Activated effector memory CD4-positive, alpha-beta T cell treated with Interleukin-2 at 50 U/mL for 16 hours (primary cell): Measurements from ENCODE around the gene DLGAP1.
"Not testable (repeated sequence)": the region's sequence is repeated elsewhere in the genome, so short reads cannot be mapped to it uniquely, and the experiment has no call there.

Experiments used
- DNase-seq: peaks from one replicate; pipeline ENCODE4 v3.0.0-alpha.2; 2020

DLGAP1 gene

GRCh38 chr18:4063545-4063944, 391.6 kb downstream of the DLGAP1 start:
- no peak for DNase-seq

- no peak for DNase-seq
Observed at GRCh38 chr18:4060427-4061281, 394.5 kb downstream of the DLGAP1 start.

DNA sequence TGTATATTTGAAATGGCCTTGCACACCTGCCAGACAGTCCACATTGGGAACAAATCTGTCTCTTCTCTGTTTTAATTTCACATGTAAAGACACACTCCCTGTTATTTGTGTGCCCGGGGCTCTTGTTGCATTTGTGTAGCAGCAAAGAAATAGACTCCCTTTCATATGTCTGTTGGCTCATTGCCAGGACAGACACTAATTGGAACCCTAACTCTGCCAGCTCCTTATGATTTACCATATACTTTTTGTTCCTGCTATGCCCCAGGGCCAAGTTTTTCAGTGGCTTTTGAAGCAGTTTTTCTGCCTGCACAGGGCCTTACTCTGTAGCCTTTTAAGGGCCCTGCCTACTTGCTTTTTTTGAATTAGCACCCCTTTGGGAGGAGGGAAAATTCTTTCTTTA, 396.9 kb downstream of the DLGAP1 start:
- DNase-seq, result no peak

DNA sequence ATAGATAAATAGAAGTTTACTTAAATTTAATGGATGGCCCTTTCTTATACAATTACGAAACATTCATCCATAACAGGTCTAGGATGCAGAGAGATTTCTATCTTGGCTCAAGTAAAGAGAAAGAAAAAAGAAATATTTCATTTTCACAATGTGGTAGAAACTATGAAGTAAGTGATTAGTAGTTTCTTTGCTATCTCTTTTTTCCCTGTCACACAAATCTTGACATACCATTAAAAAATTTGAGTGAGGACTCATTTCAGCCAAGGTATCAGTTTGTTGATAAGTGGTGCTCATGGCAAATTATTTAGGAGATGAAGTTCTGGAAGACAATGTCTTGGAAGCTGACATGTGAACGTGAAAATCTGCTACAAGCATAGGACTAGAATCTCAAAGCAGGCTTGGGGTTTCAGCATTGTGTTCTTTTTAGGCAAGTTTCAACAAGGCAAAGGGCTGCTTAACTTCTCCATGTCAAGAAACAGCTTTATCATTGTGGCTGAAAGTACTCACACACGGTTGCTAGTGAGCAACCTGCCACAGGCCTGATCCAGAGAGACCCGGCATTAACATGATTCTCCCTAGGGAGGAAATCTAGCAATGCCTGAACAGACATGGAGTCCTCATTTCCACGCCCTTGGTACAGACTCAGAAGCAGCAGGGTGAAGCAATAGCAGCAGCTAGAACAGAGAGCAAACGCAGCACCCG, 414.6 kb downstream of the DLGAP1 start:
- no peak for DNase-seq

DNA sequence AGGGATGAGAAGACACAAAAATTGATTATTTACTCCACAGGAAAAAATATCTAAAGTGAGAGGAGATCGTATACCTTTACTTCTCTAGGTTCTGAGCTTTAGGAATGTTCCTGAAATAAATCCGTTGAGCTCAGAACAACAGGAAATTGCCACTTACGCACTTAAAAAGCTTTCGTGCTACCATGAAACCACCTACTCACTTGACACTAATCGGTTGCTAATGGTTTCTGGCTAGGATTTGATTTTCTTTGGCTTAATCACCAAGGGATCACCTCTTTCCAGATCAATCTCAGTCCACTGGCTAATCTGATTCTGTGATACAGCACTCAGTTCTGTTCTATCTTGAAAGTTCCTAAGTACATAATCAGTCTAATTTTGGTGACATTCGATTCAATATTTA, 419.6 kb downstream of the DLGAP1 start:
- DNase-seq, result no peak

- not testable (repeated sequence) for DNase-seq
Observed at GRCh38 chr18:4034815-4035214, 420.3 kb downstream of the DLGAP1 start.

DNA sequence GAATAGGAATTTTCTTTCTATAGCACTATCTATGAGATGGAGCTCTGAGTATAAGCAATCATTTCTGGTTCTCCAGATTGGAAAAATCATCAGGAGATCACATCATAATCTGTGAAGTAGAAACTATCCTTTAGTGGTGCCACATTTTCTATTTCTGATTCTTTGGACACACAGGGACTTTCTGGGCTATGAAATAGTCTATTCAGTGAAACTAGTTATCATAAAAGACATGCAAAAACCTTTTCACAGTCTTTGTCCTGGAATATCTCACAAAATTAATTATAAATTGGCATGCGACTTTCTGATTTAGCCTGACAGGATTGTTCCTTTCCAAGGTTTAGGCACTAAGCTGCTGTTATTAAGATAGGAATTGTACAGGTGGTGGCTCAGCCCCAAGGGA, 428.6 kb downstream of the DLGAP1 start:
- no peak for DNase-seq

GRCh38 chr18:4024702-4025101, 430.4 kb downstream of the DLGAP1 start:
- no peak for DNase-seq

GRCh38 chr18:4022749-4023148, 432.4 kb downstream of the DLGAP1 start:
- not testable (repeated sequence) for DNase-seq

DNA sequence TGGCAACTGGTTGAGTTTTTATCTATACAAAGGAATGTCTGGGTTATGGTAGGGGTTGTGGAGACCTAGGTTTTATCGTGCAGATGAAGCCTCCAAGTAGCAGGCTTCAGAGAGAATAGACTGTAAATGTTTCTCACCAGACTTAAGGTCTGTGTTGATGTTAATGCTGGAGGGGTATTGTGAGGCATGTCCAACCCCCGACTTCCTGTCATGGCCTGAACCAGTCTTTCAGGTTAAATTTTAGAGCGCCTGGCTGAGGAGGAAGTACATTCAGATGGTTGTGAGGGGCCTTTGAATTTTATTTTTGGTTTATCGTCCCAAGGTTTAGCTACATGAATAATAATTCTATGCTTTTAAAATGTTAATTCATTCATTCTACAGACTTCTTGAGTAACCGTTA, 435.1 kb downstream of the DLGAP1 start:
- DNase-seq, result no peak

DNA sequence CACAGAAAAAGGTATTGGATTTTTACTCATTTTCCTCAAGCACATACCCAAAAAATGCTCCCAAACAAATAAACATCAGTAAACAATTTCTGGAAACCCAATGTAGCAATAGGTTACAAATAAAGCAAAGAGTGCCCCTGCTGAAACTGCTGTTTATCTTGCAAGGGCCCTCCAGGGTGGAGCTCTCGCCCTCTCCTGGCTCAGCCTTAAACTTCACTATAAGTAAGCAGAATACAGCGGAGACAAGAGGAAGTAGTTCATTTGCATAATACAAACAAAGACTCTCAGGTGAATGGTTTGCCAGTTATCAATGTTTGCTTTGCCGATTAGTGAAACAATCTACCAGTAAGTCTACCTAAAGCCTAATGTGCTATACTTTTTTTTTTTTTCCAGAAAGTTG, 437.6 kb downstream of the DLGAP1 start:
- DNase-seq, result no peak

- DNase-seq, result no peak
Observed at GRCh38 chr18:4016391-4017049, 438.6 kb downstream of the DLGAP1 start.

GRCh38 chr18:4007846-4008245, 447.3 kb downstream of the DLGAP1 start:
- DNase-seq, result no peak

GRCh38 chr18:4004183-4004829, 450.8 kb downstream of the DLGAP1 start:
- no peak for DNase-seq

GRCh38 chr18:3998698-3999333, 456.3 kb downstream of the DLGAP1 start:
- DNase-seq, result no peak

DNA sequence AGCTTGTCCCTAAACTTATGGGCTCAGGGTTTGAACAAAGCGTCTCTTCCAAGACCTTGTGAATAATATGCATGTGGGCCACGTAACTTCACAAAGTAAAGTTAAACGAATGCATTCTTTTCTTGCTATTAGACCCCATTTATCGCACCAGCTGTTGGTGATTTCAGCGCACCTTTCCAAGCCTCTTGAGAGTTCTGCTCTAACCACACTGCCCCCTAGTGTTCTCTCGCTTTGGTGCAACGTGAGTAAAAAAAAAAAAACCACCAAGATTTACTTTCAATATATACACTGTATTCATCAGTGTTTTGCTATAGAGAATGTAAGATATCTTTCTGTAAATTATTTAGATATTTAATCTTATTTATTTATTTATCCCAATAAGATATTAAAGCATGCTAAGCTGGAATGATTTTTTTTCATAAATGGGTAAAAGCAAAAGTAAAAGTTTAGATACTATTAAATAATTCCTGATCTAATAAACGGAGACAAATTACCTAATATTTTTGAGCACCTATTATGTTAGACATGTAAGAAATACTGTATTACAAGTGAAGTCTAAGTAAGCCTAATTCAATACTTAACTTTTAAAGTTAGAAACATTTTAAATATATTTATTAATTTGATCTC, 459.5 kb downstream of the DLGAP1 start:
- no peak for DNase-seq

DNA sequence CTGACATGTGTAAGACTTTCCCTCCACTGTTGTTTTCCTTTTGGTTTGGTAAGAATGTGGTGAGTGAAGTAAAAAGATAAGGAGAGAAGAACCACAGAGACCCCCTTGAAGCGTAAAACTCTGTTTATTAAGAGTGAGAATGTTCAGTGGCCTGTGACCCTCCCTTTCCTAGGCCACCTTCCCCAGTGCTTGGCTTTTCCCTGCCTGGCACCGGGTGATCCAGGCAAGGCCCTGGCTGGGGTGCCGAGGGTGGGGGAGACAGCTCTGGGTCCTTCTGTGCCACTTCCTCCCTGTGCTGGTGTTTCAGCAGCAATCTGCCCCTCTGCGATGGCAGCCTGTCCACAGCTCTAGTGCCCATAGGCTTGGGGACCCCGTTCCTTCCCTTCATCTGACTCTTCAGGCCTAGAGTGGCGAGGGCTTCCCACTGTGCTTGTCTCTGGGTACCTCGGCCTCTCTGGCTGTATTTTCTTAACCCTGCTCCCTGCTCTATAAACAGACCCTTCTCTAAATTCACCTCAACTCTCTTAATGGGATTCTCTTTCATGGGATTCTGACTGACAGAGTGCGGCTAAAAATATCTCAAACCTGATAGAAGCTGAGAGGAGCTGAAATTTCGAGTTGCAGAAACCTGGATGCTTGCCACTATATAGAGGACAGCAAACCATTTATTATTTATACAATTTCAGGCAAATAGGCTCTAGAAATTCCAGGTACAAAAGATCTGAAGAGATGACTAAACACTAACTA, 461.0 kb downstream of the DLGAP1 start:
- DNase-seq, result no peak

DNA sequence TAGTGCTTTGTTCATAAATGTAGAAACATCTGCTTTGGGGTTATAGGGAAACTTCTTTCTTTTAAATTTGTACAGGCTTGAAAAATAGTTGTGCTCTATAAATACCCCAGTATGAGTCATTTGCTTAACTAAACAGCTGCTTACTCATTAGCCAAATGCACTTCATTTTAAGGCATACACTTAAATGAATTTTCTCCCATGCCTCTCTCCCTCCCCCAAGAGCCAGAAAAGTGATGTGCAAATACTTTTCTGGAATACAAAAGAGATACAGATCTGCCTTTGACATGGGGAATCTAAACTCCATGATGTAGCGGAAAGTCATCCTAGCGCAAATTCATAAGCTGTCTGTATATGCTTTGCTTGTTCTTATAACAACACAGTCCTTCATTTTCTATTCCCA, 469.4 kb downstream of the DLGAP1 start:
- no peak for DNase-seq

GRCh38 chr18:3985020-3985419, 470.1 kb downstream of the DLGAP1 start:
- DNase-seq, result no peak

DNA sequence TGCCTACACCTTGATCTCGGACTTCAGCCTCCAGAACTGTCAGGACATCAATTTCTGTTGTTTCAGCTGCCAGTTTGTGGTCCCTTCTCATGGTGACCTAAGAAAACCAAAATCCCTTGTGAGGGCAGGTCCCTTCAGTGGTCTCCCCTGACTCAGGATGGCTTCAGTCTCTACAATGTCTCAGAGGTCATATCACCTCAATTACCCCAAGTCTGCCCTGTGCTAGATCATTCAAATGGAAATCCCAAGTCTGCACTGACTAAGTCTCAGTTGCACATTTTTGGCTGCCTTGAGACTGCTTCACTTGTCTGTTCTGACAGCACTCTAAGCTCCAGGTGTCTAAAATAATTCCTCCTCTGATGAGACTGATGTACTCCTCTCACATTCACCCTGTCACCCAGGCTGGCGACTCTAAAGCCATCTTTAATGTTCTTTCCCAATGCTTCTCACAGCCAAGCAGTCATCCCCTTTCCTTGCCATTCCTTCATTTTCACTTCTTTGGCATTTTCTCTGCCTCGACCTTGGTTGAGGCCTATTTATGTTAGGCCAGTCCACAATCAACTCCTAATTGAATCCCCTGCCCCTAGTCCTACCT, 470.8 kb downstream of the DLGAP1 start:
- DNase-seq, result no peak

DNA sequence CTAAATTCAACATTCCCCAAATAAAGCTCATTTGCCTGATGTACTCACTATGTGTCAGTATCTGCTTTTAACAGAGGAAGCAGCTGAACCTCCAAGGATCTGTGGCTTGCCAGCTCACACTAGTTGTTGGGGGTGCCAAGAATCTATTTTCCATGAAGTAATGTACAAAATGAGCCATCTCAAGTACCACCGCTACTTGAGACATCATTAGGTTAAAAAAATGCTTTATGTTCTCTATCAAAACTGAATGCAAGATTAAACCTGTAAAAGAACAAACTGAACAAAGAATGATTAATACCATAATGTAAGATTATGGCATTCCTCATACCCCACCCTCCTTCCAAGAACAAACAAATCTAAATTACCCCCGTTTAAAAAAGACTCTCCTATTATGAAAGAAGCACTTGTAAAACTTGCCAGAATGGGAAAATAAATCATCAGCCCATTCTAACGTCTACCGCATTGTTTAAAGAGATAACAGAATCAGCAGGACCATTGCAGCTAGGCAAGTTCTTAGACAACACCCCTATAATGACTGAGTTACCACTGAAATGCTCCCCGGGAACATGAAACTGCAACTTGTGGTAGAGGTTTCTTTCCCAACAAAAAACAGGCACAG, 471.6 kb downstream of the DLGAP1 start:
- no peak for DNase-seq
